Endothelial cell of umbilical vein (primary cell): ENCODE measurements around the gene BRICD5. TPM values are rescaled to one million over a fixed set of nuclear protein-coding genes. Genes with fewer than 3 reads are reported as not detected.

Source experiments
- BruUV-seq: library from RNA; stranded (reverse); fragments of 400-500 nt; replicated peaks from 2 replicates; lab custom pipeline; 2021; lab: Mats Ljungman, UMichigan
- CTCF ChIA-PET: fragments of 300-600, 350-600 bp; sonication (Branson Sonifier 250); formaldehyde crosslinking; loops from one replicate; lab custom pipeline; 2021; ENCODE audit warnings: antibody characterized with exemption, inconsistent platforms; lab: Charles Lee
- POLR2A ChIA-PET: fragments of 300-600, 350-600 bp; sonication (Branson Sonifier 250); formaldehyde crosslinking; loops from one replicate; lab custom pipeline; 2021; ENCODE audit warnings: antibody characterized with exemption, inconsistent platforms; lab: Charles Lee
- DNase-seq: peaks from one replicate; pipeline ENCODE4 v3.0.0-alpha.2; 2011; ENCODE audit warnings: low read depth, low spot score
- FAIRE-seq: peaks from 2 replicates; lab custom pipeline; 2011; peaks lifted over from hg19 to GRCh38; lab: Jason Lieb, UNC
- H2AFZ ChIP-seq: 2 replicates; pipeline ENCODE4 v1.6.0; 2012; ENCODE audit warnings: low read depth, low read length, control low read depth, inconsistent platforms
- H3K27ac ChIP-seq: 2 replicates; pipeline ENCODE4 v1.5.1; 2011; ENCODE audit warnings: low read depth, mild to moderate bottlenecking, control low read depth, low read length, moderate library complexity; ENCODE audit not compliant: insufficient read depth
- H3K27me3 ChIP-seq, 2 experiments: 2 replicates each; pipeline versions ENCODE4 v1.6.0 to v1.6.1; 2011; ENCODE audit warnings: low read length in 2 of 2, mixed read lengths in 1 of 2; ENCODE audit not compliant: control insufficient read depth in 2 of 2, insufficient read depth in 2 of 2
- H3K36me3 ChIP-seq, 2 experiments: 2 replicates in 1 of 2; 3 replicates in 1 of 2; pipeline ENCODE4 v1.5.1; 2011; ENCODE audit warnings: low read length in 2 of 2, mild to moderate bottlenecking in 1 of 2, moderate library complexity in 1 of 2; ENCODE audit not compliant: control insufficient read depth in 2 of 2, insufficient read depth in 2 of 2; ENCODE audit errors: extremely low read depth in 1 of 2
- H3K4me1 ChIP-seq: 3 replicates; pipeline ENCODE4 v1.5.1; 2011; ENCODE audit warnings: mild to moderate bottlenecking, low read length; ENCODE audit not compliant: control insufficient read depth, insufficient read depth; ENCODE audit errors: extremely low read depth
- H3K4me2 ChIP-seq: 2 replicates; pipeline ENCODE4 v1.6.1; 2011; ENCODE audit warnings: low read length, control low read depth, mixed read lengths; ENCODE audit not compliant: insufficient read depth
- H3K4me3 ChIP-seq, 3 experiments: fragments of 200-600 bp in 1 of 3; sonication (generic), shearing (Covaris generic) in 1 of 3; replicated peaks in 1 of 3; 2 replicates each; pipeline ENCODE4 v1.5.1; 2011 to 2016; ENCODE audit warnings: control low read depth in 3 of 3, low read length in 3 of 3, mild to moderate bottlenecking in 2 of 3, inconsistent platforms in 1 of 3, low read depth in 1 of 3, moderate library complexity in 1 of 3; ENCODE audit not compliant: insufficient read depth in 1 of 3
- H3K79me2 ChIP-seq: 2 replicates; pipeline ENCODE4 v1.6.0; 2012; ENCODE audit warnings: low read length, inconsistent platforms; ENCODE audit not compliant: control insufficient read depth, insufficient read depth
- H3K9ac ChIP-seq: replicated peaks from 2 replicates; pipeline ENCODE3; 2011; ENCODE audit warnings: low read length, control low read depth; ENCODE audit not compliant: insufficient read depth; ENCODE audit errors: extremely low read depth
- H3K9me1 ChIP-seq: replicated peaks from 3 replicates; pipeline ENCODE4 v1.6.0; 2011; ENCODE audit warnings: mild to moderate bottlenecking, low read length; ENCODE audit not compliant: control insufficient read depth, insufficient read depth; ENCODE audit errors: extremely low read depth
- H3K9me3 ChIP-seq: replicated peaks from 2 replicates; pipeline ENCODE4 v1.5.1; 2012; ENCODE audit warnings: low read length, inconsistent platforms; ENCODE audit not compliant: control insufficient read depth, insufficient read depth
- H4K20me1 ChIP-seq: replicated peaks from 2 replicates; pipeline ENCODE3; 2011; ENCODE audit warnings: mild to moderate bottlenecking, low read length; ENCODE audit not compliant: control insufficient read depth, insufficient read depth; ENCODE audit errors: extremely low read depth
- CTCF ChIP-seq, 2 donors: IDR thresholded peaks; 1 replicate in 1 of 2; 2 replicates in 1 of 2; pipeline ENCODE4 v1.5.1; 2011; ENCODE audit warnings: low read length in 2 of 2, mild to moderate bottlenecking in 2 of 2, moderate library complexity in 2 of 2, control low read depth in 1 of 2, inconsistent platforms in 1 of 2, low read depth in 1 of 2; ENCODE audit not compliant: insufficient read depth in 1 of 2; ENCODE audit errors: extremely low read depth in 1 of 2
- EZH2 ChIP-seq: IDR thresholded peaks from 2 replicates; pipeline ENCODE4 v1.6.1; 2012; ENCODE audit warnings: borderline replicate concordance, low read depth, mild to moderate bottlenecking, moderate library complexity, low read length, inconsistent platforms; ENCODE audit not compliant: severe bottlenecking
- FOS ChIP-seq: IDR thresholded peaks from 2 replicates; pipeline ENCODE4 v1.6.1; 2011; ENCODE audit warnings: mild to moderate bottlenecking, low read length, moderate library complexity, borderline replicate concordance; ENCODE audit not compliant: insufficient read depth
- GATA2 ChIP-seq: IDR thresholded peaks from 2 replicates; pipeline ENCODE4 v1.7.0; 2011; ENCODE audit warnings: low read depth, mild to moderate bottlenecking, moderate library complexity, mixed read lengths, low read length; ENCODE audit not compliant: insufficient read length, insufficient read depth
- JUN ChIP-seq: IDR thresholded peaks from 2 replicates; pipeline ENCODE4 v1.6.1; 2011; ENCODE audit warnings: borderline replicate concordance, low read depth; ENCODE audit not compliant: insufficient read length, insufficient read depth
- MYC ChIP-seq: IDR thresholded peaks from one replicate; pipeline ENCODE4 v1.6.1; 2011; ENCODE audit warnings: mild to moderate bottlenecking, low read depth, low read length
- POLR2A ChIP-seq: IDR thresholded peaks from 2 replicates; pipeline ENCODE4 v1.6.1; 2012; ENCODE audit warnings: low read depth, mild to moderate bottlenecking, control low read depth, low read length
- POLR2AphosphoS5 ChIP-seq: IDR thresholded peaks from 2 replicates; pipeline ENCODE4 v1.6.1; 2012; ENCODE audit warnings: low read depth, mild to moderate bottlenecking, control low read depth, low read length, moderate library complexity; ENCODE audit not compliant: insufficient read depth
- dilution Hi-C: fragments of 300-500 bp; cut with MboI; formaldehyde crosslinking; loops from one replicate; pipeline ENCODE4 v1.15.0; 2019; ENCODE audit warnings: low sequenced_read_pairs; ENCODE audit not compliant: extremely low pct_ligation_motif_present
- intact Hi-C: fragments of 100-400 bp; cut with micrococcal nuclease; formaldehyde crosslinking; loops from one replicate; pipeline ENCODE4 v1.10.0; 2022
- polyA plus RNA-seq, 4 experiments: library from polyadenylated mRNA; depleted of rRNA in 3 of 4; stranded (reverse) in 3 of 4; unstranded in 1 of 4; fragments of >200 nt; gene quantifications; 2 replicates each; pipeline versions ENCODE4 v1.2.1 to v1.2.3, GENCODE V29; 2011 to 2012; ENCODE audit warnings: missing spikeins in 1 of 4
- total RNA-seq: library from RNA; stranded (reverse); gene quantifications from 2 replicates; pipeline ENCODE4 v1.2.3, GENCODE V29; 2021
- TF ChIP-seq, protein P1 (sequence below): IDR thresholded peaks from 2 replicates; pipeline ENCODE4 v1.6.1; 2011; ENCODE audit not compliant: insufficient read depth, insufficient read length

BRICD5 gene
- total and polyA plus RNA-seq, 2 donors (not counting 3 experiments of a cell fraction or from before 2014, with no cell fraction given), result 5.6 to 8.4 TPM

DNA sequence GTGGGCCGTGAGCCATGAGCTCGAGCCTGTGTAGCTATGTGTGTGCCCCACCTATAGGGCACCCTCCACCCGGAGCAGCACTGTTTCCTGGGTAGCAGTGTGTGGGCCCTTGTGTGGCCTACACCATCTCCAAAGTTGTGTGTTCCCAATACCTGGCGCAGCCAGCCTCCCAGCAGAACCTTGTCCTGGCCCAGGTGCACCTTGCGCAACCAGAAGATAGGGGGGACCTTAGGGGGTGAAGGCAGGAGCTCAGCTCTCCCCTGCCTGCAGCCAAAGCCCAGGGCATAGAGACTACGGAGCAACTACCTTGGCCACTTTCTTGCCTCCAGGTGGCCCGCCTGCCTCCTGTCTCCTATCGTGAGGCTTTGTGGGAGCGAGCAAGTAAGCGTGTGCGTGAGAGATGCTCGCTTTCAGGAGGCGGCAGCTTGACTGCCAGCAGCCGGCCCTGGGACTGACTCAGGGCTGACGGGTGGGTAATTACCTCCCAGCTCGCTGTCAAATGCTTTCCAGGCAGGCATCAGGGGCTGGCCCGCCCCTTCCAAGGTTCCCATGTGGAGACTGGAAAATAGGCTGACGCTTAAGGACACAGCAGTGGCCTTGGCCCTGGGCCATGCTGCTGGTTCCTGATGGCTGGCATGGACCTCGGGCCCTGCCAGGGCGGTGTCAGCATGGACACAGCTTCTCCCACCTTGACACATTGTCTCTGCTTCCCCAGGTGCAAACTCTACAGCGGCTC, 36.1 kb downstream of the BRICD5 start:
- Histone ChIP-seq H3K4me3 (no peak overlapping the region), H3K79me2 (peaks cover 35% of the 10 kb centered on the region), H3K27me3 (no peaks in the 10 kb centered on the region), H3K4me2 (no peak overlapping the region), H3K36me3 (peaks cover 23 to 46% of the 10 kb centered on the region in 2 experiments), H3K4me1 (peaks cover 18% of the 10 kb centered on the region), H3K9me1 (no peaks in the 10 kb centered on the region), H3K9ac (no peak overlapping the region), H3K27ac (no peak overlapping the region), H2AFZ (no peak overlapping the region), H4K20me1 (no peaks in the 10 kb centered on the region), H3K9me3 (no peaks in the 10 kb centered on the region)
- TF ChIP-seq MYC, result no peak
- TF ChIP-seq POLR2AphosphoS5, result no peak
- TF ChIP-seq GATA2, result no peak
- no peak for TF ChIP-seq EZH2
- TF ChIP-seq JUN, result no peak
- TF ChIP-seq, protein P1, sequence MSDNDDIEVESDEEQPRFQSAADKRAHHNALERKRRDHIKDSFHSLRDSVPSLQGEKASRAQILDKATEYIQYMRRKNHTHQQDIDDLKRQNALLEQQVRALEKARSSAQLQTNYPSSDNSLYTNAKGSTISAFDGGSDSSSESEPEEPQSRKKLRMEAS, result no peak
- no peak for TF ChIP-seq CTCF (IDR thresholded peaks at IDR 0.05; ENCODE audit: extremely low read depth in 1 of 2, insufficient read depth in 1 of 2, low read depth in 1 of 2, low read length in 2 of 2)
- no peak for TF ChIP-seq FOS
- TF ChIP-seq POLR2A, result no peak
- BruUV-seq, result no TSS peak
- POLR2A ChIA-PET, result interaction anchor here (1.0 kb wide), 1 partner anchor 19 kb away, joined by 5 read pairs; the partner anchor contains the start of gene TRAF7
- dilution Hi-C loops (loop anchor here (25.0 kb wide), 1 partner anchor 137 kb away; the partner anchor contains the start of genes NHERF2, NTHL1 and TSC2), intact Hi-C loops (no loop called here)
- no peak for FAIRE-seq
- DNase-seq, result no peak
- CTCF ChIA-PET, result interaction anchor here (1.2 kb wide), 1 partner anchor 15 kb away, joined by 3 read pairs; no protein-coding TSS in a partner anchor
